ENCODE measurements around the gene DNAJB4. TPM values are rescaled to one million over a fixed set of nuclear protein-coding genes. Genes with fewer than 3 reads are reported as not detected.

Gene DNAJB4
- total and polyA plus RNA-seq, 2 donors (not counting 3 experiments of a cell fraction or from before 2014, with no cell fraction given): 30.4 to 136 TPM

- no peak overlapping the region for H2AFZ ChIP-seq (ENCODE audit: low read depth, low read length)
- TF ChIP-seq CTCF (IDR thresholded peaks at IDR 0.05; ENCODE audit: extremely low read depth in 1 of 2, insufficient read depth in 1 of 2, low read depth in 1 of 2, low read length in 2 of 2) (no peak), POLR2A (IDR thresholded peaks at IDR 0.05; ENCODE audit: low read depth, low read length) (no peak), MYC (IDR thresholded peaks at IDR 0.05; ENCODE audit: low read depth, low read length) (no peak), FOS (IDR thresholded peaks at IDR 0.05; ENCODE audit: borderline replicate concordance, insufficient read depth, low read length) (no peak), EZH2 (IDR thresholded peaks at IDR 0.05; ENCODE audit: borderline replicate concordance, low read depth, low read length, severe bottlenecking) (no peak), GATA2 (IDR thresholded peaks at IDR 0.05; ENCODE audit: insufficient read depth, insufficient read length, low read depth, low read length) (no peak)
- dilution Hi-C loops (cut with MboI; ENCODE audit: extremely low pct_ligation_motif_present, low sequenced_read_pairs) (no loop called here), intact Hi-C loops (cut with micrococcal nuclease) (no loop called here)
- H3K9me1 ChIP-seq (replicated peaks; ENCODE audit: control insufficient read depth, extremely low read depth, insufficient read depth, low read length): no peaks in the 10 kb centered on the region
- no peaks in the 10 kb centered on the region for H3K36me3 ChIP-seq (ENCODE audit: control insufficient read depth in 2 of 2, extremely low read depth in 1 of 2, insufficient read depth in 2 of 2, low read length in 2 of 2)
- H3K4me2 ChIP-seq (ENCODE audit: insufficient read depth, low read length): no peak overlapping the region
- no peaks in the 10 kb centered on the region for H4K20me1 ChIP-seq (replicated peaks; ENCODE audit: control insufficient read depth, extremely low read depth, insufficient read depth, low read length)
- DNase-seq (ENCODE audit: low read depth, low spot score) (no peak), FAIRE-seq (no peak)
- H3K9me3 ChIP-seq (replicated peaks; ENCODE audit: control insufficient read depth, insufficient read depth, low read length): no peaks in the 10 kb centered on the region
- no peak overlapping the region for H3K9ac ChIP-seq (replicated peaks; ENCODE audit: extremely low read depth, insufficient read depth, low read length)
- no peaks in the 10 kb centered on the region for H3K79me2 ChIP-seq (ENCODE audit: control insufficient read depth, insufficient read depth, low read length)
- peaks cover 25% of the 10 kb centered on the region for H3K4me1 ChIP-seq (ENCODE audit: control insufficient read depth, extremely low read depth, insufficient read depth, low read length)
- H3K27ac ChIP-seq (ENCODE audit: insufficient read depth, low read depth, low read length): no peak overlapping the region
- no TSS peak for BruUV-seq (replicated peaks)
- no peaks in the 10 kb centered on the region for H3K27me3 ChIP-seq (ENCODE audit: control insufficient read depth in 2 of 2, insufficient read depth in 2 of 2, low read length in 2 of 2)
- no peak overlapping the region for H3K4me3 ChIP-seq (replicated peaks in 1 of 3; ENCODE audit: insufficient read depth in 1 of 3, low read depth in 1 of 3, low read length in 3 of 3)
- ChIA-PET POLR2A (interaction anchor here (2.7 kb wide), 1 partner anchor 49 kb away, joined by 16 read pairs; the partner anchor contains the start of gene DNAJB4), CTCF (interaction anchor here (1.0 to 1.9 kb wide), 3 partner anchors 17 to 61 kb away, joined by 3 to 10 read pairs (median 3); no protein-coding TSS in a partner anchor)
Measured at GRCh38 chr1:78053498-78053897, 48.8 kb downstream of the DNAJB4 start.
